CD4-positive, alpha-beta T cell treated with Interleukin-4 for 1 hour (primary cell): ENCODE measurements around the gene LRMDA.

ENCODE experiments used
- DNase-seq, 2 donors: peaks; one replicate each; pipeline ENCODE4 v3.0.0-alpha.2; 2020 to 2022

Gene LRMDA

DNA sequence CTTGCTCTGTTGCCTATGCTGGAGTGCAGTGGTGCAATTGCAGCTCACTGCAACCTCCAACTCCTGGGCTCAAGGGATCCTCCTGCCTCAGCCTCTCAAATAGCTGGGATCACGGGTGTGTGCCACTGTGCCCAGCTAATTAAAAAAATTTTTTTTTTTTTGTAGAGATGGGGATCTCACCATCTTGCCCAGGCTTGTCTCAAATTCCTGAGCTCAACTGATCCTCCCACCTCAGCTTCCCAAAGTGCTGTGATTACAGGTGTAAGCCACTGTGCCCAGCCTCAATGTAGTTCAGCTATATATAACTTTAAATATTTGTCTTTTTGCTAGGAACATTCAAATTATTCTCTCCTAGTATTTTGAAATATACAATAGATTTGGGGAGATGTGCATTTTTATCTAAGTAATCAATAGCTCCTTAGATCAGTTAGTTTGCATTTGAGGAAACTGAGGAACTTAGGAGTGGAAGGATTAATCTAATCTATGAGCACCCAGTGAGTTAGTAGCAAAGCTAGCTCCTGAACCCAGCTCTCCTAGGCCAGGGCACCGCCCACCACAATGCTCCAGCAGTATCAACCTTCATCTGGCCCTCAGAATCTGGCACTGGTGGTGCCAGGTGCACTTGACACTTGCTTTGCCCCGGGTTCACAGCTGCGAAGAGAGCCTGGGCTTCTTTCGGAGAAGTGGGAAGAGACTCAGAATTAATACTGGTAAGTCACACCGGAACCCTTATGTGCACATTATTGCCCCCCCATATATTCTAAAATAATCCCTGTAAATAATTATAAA lies 5.9 kb upstream of the LRMDA start:
- DNase-seq, result no peak

- no peak for DNase-seq
These were observed 4.5 kb upstream of the LRMDA start for GRCh38 chr10:75426880-75427279.

GRCh38 chr10:75427951-75428350 lies 3.5 kb upstream of the LRMDA start:
- DNase-seq, result no peak

GRCh38 chr10:75428434-75429158 lies 2.8 kb upstream of the LRMDA start:
- peak in 1 of 2 donors; percentile 46 for DNase-seq

DNA sequence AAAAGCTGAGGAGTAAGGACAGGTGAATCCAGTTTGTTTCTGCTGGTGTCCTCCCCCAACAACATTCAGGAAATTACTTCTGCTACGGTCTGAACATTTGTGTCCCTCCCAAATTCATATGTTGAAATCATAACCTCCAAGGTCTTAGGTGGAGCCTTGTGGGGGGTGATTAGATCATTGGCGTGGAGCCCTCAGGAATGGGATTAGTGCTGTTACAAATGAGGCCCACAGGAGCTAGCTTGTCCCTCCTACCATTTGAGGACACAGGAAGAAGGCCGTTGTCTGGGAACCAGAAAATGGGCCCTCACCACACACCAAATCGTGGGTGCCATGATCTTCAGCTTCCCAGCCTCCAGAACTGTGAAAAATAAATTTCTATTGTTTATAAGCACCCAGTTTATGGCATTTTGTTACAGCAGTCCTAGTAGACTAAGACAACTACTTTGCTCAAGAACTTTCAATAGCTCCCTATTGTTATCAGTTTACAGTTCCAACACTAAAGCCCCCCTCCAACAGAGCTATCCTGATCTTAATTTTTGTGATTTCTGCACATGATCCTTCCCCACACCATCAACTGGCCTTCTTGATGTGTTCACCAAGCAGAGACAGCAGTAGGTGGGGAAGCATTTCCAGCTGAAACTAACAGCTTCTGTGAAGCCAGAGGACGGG lies 2.1 kb upstream of the LRMDA start:
- DNase-seq, result no peak

DNA sequence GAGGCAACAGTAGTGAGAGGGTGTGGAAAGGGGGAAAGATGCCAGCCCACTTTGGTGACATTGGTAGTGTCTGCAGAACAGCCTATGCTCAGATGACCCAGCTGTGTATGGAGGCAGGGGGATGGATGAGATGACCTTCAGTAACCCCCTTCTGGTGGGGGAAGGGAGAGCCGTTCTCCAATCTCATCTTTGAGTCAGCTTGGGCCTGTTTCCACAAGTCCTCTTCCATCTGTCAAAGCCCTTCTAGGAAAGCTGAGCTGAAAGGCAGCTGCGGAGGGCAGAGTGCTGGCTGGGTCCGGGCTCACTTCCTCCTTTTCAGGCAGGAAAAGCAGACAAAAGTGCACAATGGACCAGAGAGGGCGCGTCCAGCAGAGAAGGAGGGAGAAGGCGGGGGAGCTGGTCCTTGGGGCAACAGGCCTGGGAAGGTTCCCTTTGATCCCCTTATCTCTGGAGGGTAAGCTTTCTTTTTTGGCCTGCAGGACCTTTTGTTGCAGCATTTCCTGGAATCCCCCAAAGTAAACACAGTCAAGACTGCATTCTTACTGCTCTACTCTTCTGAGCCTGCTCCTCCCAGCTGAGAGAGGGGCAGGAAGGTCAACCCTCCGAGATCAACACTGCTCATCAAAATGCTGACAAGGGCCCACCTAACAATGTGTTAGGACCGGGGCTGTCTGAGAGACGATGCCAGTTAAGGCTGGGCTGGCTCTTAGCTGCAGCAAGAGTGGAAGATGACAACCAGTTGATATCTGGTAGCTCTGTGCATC lies 1.2 kb upstream of the LRMDA start:
- DNase-seq, result peak in 1 of 2 donors; percentile 49

DNA sequence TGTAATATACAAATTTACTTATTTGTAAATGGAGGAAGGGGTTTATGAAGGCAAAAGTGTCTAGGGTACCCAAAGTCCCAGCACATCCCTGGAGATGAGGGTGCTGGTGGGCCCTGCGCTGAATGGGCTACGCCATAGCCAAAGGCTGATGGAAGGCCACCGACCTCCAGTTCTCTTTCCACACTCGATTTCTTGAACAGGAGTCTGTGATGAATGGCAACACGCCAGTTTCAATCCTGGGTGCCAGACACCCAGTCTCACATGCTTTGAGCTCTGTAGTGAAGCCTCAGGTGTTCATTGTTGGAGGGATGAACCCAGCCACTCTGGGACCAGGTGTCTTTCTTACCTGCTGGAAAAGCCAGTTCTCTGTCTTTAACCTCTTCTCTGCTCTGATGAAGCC lies 752 bp downstream of the LRMDA start:
- no peak for DNase-seq

DNA sequence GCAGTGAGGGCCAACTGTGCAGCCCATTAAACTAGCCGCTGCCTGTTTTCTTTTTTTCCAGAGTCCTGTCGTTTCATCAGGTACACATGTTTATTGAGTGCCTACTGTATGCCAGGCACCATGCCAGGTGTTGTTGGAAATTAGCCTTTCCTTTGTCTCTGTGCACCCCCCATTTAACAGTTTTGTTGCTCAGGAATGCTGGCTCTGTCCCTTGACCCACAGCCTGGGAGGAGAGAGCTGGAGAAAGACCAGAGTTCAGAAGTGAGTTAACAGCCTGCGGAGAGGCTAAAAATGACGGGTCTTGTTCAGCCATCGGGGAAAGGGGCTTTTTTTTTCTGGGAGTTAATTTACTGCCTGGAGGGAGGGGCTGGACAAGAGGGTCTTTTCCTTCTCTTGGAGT lies 1.3 kb downstream of the LRMDA start:
- DNase-seq, result no peak

GRCh38 chr10:75433216-75433615 lies 1.8 kb downstream of the LRMDA start:
- no peak for DNase-seq

- DNase-seq, result peak in 1 of 2 donors; percentile 29
These were observed 2.9 kb downstream of the LRMDA start for GRCh38 chr10:75434291-75434690.

GRCh38 chr10:75435291-75435690 lies 3.9 kb downstream of the LRMDA start:
- no peak for DNase-seq

GRCh38 chr10:75436896-75437295 lies 5.5 kb downstream of the LRMDA start:
- DNase-seq, result no peak

- no peak for DNase-seq
These were observed 6.3 kb downstream of the LRMDA start for GRCh38 chr10:75437693-75438092.

DNA sequence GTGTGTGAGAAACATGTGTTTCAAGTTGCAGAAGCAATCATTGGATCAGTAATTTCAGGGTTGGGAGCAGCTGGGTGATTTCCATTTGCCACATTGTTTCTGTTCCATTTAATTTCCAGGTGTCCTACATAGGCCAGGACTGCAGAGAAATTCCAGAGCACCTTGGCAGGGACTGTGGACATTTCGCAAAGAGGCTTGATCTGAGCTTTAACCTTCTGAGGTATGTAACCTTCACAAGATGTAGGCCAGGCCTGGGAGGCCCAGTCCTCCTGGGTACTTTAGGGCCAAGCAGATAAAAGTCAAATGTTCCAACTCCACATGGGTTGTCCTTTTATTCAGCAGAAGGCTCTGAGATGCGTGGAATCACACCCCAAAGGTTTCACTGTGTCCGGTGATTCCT lies 6.9 kb downstream of the LRMDA start:
- no peak for DNase-seq

GRCh38 chr10:75439811-75440210 lies 8.4 kb downstream of the LRMDA start:
- DNase-seq, result no peak

DNA sequence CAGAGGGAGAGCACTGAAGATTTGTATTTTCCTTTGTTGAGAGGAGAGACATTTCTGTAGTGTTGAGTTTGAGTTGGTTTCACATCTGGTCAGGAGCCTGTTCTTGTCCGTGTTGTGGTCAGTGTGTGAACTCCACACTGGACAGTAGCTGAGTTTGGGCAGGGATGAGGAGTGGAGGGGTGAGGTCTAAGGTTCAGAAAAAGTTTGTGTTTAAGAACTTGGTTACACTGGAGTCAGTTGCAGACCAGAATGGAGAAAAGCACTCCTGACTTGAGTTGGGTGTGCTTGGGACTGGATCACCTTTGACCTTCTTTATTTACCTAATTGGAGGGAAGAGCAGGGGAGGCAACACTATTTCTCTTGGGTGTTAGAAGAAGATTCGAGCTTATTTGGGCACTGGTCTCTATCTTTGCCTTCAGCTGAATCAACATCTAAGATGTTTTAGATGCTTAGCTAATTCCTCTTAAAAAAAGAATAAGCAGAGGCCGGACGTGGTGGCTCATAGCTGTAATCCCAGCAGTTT lies 8.9 kb downstream of the LRMDA start:
- no peak for DNase-seq

- no peak for DNase-seq
These were observed 9.8 kb downstream of the LRMDA start for GRCh38 chr10:75441196-75441595.

- no peak for DNase-seq
These were observed 10.3 kb downstream of the LRMDA start for GRCh38 chr10:75441682-75442081.

DNA sequence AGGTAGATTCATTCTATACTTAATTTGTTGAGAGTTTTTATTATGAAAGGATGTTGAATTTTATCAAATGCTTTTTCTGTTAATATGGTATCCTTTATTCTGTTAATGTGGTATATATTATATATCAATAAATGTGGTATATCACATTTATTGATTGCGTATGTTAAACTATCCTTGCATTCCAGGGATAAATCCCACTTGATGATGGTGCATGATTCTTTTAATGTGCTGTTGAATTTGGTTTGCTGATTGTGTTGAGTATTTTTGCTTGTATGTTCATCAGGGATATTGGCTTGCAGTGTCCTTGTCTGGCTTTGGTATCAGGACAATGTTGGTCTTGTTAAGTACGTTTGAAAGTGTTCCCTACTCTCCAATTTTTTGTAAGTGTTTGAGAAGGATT lies 11.9 kb downstream of the LRMDA start:
- DNase-seq, result no peak

DNA sequence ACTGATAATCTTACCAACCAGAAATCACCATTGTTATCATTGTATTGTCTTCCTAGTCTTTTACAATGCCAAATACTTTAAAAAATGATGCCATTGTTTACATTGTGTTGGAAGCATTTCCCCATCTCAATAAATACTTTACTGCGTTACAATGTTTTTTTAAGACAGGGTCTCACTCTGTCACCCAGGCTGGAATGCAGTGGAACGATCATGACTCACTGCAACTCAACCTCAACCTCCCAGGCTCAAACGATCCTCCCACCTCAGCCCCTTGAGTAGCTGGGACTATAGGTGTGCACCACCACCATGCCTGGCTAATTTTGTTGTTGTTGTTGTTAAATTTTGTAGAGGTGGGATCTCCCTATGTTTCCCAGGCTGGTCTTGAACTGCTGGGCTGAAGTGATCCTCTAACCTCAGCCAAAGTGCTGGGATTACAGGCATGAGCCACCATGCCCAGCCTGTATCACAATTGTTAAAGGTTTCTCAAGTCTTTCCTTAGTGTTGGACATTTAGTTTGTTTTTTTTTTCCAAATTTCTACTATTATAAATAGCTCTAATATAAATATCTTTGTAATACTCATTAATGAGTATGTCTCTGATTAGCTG lies 13.5 kb downstream of the LRMDA start:
- DNase-seq, result no peak

DNA sequence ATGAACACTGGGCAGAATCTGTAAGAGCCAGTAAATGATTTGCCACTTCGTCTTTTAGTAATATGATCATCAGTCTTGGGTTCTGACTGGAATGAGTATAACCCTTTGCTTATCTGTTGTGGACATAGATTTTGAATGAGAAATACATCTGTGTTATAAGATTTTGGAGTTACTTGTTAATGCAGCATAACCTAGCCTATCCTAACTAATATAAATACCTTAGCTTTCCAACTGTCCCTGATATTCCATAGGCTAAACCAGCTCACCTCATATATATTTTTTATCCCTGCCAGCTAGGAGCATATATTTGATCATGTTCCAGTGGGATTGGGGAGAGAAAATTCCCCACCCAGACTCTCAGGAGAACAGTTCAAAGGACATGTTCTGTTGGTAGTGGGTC lies 15.1 kb downstream of the LRMDA start:
- DNase-seq, result no peak

DNA sequence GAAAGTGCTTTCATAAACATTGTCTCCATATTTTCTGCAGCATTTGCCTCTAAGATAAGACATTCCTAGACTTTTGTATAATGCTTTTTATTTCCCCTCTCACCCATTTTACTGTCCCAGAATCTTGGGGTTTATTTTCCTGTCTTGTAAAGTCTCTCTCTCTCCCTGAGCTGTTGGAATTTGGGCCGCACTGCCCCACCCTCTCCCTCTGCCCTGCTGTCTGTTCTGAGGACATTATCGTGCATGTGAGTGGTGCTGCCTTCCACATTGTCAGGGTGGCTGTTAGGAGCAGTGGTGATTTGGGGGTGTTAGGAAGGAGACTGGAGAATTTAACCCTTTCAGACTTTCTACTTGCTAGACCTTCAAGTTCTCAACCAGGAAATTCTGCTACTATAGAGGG lies 16.7 kb downstream of the LRMDA start:
- no peak for DNase-seq
